Rectal smooth muscle tissue (tissue), 1 donor: ENCODE results near the gene LRRC36.
A peak's percentile ranks its signal among the peaks of the same experiment; 100 is the strongest.

ENCODE experiments used
- H3K27ac ChIP-seq: one replicate; pipeline ENCODE4 v1.7.0; 2013; ENCODE audit warnings: low read depth, low read length, inconsistent platforms
- H3K27me3 ChIP-seq: one replicate; pipeline ENCODE4 v1.7.0; 2013; ENCODE audit warnings: low read length; ENCODE audit not compliant: control insufficient read depth, insufficient read depth
- H3K36me3 ChIP-seq: one replicate; pipeline ENCODE4 v1.7.0; 2013; ENCODE audit warnings: low read length; ENCODE audit not compliant: control insufficient read depth, insufficient read depth
- H3K4me1 ChIP-seq: one replicate; pipeline ENCODE4 v1.7.0; 2013; ENCODE audit warnings: low read length; ENCODE audit not compliant: control insufficient read depth, insufficient read depth
- H3K4me3 ChIP-seq: one replicate; pipeline ENCODE4 v1.7.0; 2013; ENCODE audit warnings: low read length
- H3K9ac ChIP-seq: one replicate; pipeline ENCODE4 v1.7.0; 2013; ENCODE audit warnings: low read length

LRRC36 gene

DNA sequence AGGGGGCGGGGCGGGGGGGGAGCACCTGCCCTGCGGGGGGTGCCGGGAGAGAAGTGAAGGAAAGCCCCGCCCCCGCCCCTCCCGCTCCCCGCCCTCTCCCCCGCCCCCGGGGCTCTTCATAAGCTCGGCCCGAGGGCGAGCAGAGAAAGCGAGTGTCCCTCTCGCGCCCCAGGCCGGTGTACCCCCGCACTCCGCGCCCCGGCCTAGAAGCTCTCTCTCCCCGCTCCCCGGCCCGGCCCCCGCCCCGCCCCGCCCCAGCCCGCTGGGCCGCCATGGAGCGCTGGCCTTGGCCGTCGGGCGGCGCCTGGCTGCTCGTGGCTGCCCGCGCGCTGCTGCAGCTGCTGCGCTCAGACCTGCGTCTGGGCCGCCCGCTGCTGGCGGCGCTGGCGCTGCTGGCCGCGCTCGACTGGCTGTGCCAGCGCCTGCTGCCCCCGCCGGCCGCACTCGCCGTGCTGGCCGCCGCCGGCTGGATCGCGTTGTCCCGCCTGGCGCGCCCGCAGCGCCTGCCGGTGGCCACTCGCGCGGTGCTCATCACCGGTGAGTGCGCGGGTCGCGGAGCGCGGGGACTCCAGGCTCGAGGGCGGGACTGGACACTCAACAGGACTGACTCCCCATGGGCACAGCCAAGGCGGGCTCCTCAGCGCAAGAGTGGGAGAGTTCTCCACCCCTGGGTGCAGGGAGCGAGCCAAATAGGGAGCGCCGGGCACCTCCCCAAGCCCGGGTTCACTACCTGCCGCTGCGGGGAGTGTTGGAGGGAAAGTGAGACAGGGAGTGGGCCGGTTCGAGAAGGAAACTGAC, 104.6 kb downstream of the LRRC36 start, which contains the start of gene HSD11B2:
Gene HSD11B2, plus strand, starts transcription at position 145 of the 798 bp plus-strand sequence. Its CDS starts 128 bp downstream, at position 273.
- Histone ChIP-seq H3K4me1 (no peaks in the 10 kb centered on the region), H3K4me3 (peak within 1 kb of the TSS; percentile 66), H3K9ac (peak within 1 kb of the TSS; percentile 61), H3K27me3 (no peaks in the 10 kb centered on the region), H3K27ac (peak within 1 kb of the TSS; percentile 38), H3K36me3 (no peaks in the 10 kb centered on the region)

DNA sequence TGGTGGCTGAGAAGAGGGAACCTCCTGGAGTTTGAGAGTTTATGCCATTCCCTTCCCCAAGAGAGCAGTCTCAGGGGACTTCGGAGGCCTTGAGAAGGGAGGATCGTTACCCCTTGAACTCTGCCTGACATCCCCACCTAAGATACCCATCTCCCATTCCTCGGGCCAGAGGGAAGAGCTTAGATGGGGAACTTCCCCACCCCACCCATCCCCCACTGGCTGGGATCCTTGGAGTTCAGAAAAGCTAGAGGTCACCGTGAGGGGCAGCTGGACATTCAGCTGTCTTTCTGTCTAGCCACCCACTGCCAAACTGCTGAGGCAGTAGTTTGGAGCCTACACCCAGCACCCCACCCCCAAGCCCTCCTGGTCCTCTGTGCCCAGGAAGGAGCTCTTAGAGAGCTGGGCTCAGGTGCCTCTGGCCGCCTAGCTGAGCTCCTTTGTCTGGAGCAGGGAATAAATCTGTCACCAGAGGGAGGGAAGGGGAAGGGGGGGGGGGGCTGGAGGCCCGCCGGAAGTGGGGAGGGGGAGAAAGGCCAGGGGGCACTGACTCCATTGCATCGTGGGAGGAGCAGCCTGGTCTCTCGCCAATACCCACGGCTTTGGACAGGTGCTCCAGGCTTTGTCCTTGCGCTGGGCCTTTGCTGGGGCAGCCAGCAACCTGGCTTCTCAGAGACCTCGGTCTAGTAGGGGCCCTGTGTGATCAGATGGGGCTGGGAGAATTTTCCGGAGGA, 105.3 kb downstream of the LRRC36 start:
- no peak overlapping the region for H3K27ac ChIP-seq

GRCh38 chr16:67432506-67432890, 105.9 kb downstream of the LRRC36 start:
- peak overlapping the region; percentile 19 for H3K9ac ChIP-seq
- H3K27ac ChIP-seq, result no peak overlapping the region
- peak overlapping the region; percentile 40 for H3K4me3 ChIP-seq

More for the DNA sequence above, 105.3 kb downstream of the LRRC36 start:
- no peaks in the 10 kb centered on the region for H3K27me3 ChIP-seq
- H3K9ac ChIP-seq, result peak overlapping the region; percentile 60
- peak overlapping the region; percentile 66 for H3K4me3 ChIP-seq
- H3K36me3 ChIP-seq, result peaks cover under 1% of the 10 kb centered on the region
- no peaks in the 10 kb centered on the region for H3K4me1 ChIP-seq

GRCh38 chr16:67433131-67433719, 106.6 kb downstream of the LRRC36 start:
- Histone ChIP-seq H3K4me1 (no peaks in the 10 kb centered on the region), H3K27me3 (no peaks in the 10 kb centered on the region), H3K4me3 (no peak overlapping the region), H3K9ac (peak overlapping the region; percentile 19), H3K36me3 (peaks cover 13% of the 10 kb centered on the region), H3K27ac (no peak overlapping the region)

More at GRCh38 chr16:67432506-67432890, 105.9 kb downstream of the LRRC36 start:
- no peaks in the 10 kb centered on the region for H3K27me3 ChIP-seq
- no peaks in the 10 kb centered on the region for H3K4me1 ChIP-seq
- H3K36me3 ChIP-seq, result peaks cover 6% of the 10 kb centered on the region
